Thymus (tissue), 11 donors: Measurements from ENCODE around the gene TSEN2. TPM values are rescaled to one million over a fixed set of nuclear protein-coding genes. Genes with fewer than 3 reads are reported as not detected.
"Not testable (repeated sequence)": the region's sequence is repeated elsewhere in the genome, so short reads cannot be mapped to it uniquely, and the experiment has no call there.

Experiments
- DNase-seq, 9 donors: peaks; one replicate each; pipeline ENCODE4 v3.0.0-alpha.2; 2013; ENCODE audit warnings: low spot score in 9 of 9, low read depth in 6 of 9, missing footprints in 1 of 9
- H3K27ac ChIP-seq, 2 donors: one replicate each; pipeline ENCODE4 v1.5.1; 2013; ENCODE audit warnings: control low read depth in 1 of 2, low read depth in 1 of 2, low read length in 1 of 2, mild to moderate bottlenecking in 1 of 2, moderate library complexity in 1 of 2
- H3K27me3 ChIP-seq, 2 donors: one replicate each; pipeline ENCODE4 v1.5.1; 2013; ENCODE audit warnings: low read length in 1 of 2; ENCODE audit not compliant: control insufficient read depth in 2 of 2, insufficient read depth in 1 of 2
- H3K36me3 ChIP-seq, 2 donors: one replicate each; pipeline ENCODE4 v1.5.1; 2013; ENCODE audit warnings: low read length in 1 of 2, mild to moderate bottlenecking in 1 of 2, moderate library complexity in 1 of 2; ENCODE audit not compliant: control insufficient read depth in 2 of 2, insufficient read depth in 2 of 2
- H3K4me1 ChIP-seq, 2 donors: one replicate each; pipeline ENCODE4 v1.5.1; 2013; ENCODE audit warnings: low read length in 2 of 2; ENCODE audit not compliant: control insufficient read depth in 2 of 2, insufficient read depth in 2 of 2
- H3K4me3 ChIP-seq, 2 donors: one replicate each; pipeline ENCODE4 v1.5.1; 2013; ENCODE audit warnings: low read length in 2 of 2, control low read depth in 1 of 2, mild to moderate bottlenecking in 1 of 2
- H3K9me3 ChIP-seq, 2 donors: one replicate each; pipeline ENCODE4 v1.5.1; 2013; ENCODE audit warnings: low read length in 1 of 2, mild to moderate bottlenecking in 1 of 2; ENCODE audit not compliant: control insufficient read depth in 2 of 2, insufficient read depth in 1 of 2
- WGBS: extraction: QIAGEN DNeasy Blood & Tissue Kit; methylation state at CpG from one replicate; pipeline ENCODE4 v1.1.7; 2013; 5-methylcytosine and 5-hydroxymethylcytosine counted together
- polyA plus RNA-seq: library from polyadenylated mRNA; stranded (reverse); fragments of 200-250 nt; gene quantifications from one replicate; pipeline ENCODE4 v1.2.3, GENCODE V29; 2013
- total RNA-seq: library from RNA; stranded (reverse); fragments of 120-200 nt; gene quantifications from one replicate; pipeline ENCODE4 v1.2.4, GENCODE V29; 2013
- donor health status: healthy.

The TSEN2 gene
- total and polyA plus RNA-seq, 2 donors, result 14.8 to 18.6 TPM

DNA sequence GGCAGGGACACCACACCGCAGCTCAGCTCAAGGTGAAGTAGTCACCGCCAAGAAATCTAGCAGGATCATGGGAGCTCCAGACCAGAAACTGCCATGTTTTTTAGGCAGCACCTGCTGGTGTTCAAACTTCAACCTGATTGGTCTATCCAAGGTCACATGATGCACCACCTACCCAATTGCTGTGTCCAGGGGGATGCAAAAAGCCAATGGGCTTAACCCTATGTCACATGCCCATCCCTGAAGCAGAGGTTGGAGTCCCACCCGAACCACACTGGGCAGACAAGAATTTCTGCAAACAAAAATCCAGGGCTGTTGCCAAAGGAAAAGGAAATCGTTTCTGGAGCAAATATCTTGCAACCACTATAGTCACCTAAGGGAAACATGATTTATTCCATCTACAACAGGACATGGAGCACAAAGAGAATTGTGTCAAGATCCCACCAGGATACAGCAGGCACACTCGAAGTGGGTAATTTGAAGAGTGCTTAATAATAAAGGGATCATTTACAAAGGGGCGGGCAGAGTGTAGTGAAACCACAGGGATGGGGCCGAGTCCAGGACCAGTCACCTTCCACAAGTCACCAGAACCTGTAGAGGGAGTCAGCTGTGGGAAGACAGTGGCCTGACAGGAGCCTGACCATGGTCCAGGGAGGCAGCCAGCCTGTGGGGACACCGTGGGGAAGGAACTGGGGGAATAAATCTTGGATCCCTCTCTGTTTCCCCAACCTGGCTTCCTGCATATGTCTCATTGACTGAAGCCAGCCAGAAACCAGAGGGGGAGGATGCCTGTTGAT, 34.2 kb upstream of the TSEN2 start:
- H3K27me3 ChIP-seq, result no peaks in the 10 kb centered on the region
- no peak for DNase-seq
- 91% methylated on average over 8 of the region's 8 CpGs for WGBS
- H3K4me3 ChIP-seq, result no peak overlapping the region
- no peak overlapping the region for H3K27ac ChIP-seq
- no peaks in the 10 kb centered on the region for H3K4me1 ChIP-seq
- H3K9me3 ChIP-seq, result no peaks in the 10 kb centered on the region
- H3K36me3 ChIP-seq, result no peaks in the 10 kb centered on the region

DNA sequence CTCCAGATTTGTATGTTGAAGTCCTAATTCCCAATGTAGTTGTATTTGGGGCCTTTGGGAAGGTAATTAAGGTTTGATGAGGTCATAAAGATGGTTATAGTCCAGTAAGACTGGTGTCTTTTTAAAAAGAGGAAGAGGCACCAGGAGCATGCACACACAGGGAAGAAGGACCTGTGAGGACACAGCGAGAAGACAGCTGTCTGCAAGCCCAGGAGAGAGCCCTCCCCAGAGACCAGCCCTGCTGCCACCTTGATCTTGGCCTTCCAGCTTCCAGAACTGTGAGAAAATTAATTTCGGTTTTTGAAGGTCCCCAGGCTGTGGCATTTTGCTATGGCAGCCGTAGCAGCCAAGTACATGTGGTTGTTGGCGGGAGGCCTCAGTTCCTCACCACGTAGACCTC, 32.8 kb upstream of the TSEN2 start:
- Histone ChIP-seq H3K4me1 (no peaks in the 10 kb centered on the region), H3K4me3 (no peak overlapping the region), H3K36me3 (no peaks in the 10 kb centered on the region), H3K27ac (no peak overlapping the region), H3K27me3 (no peaks in the 10 kb centered on the region), H3K9me3 (no peaks in the 10 kb centered on the region)
- WGBS, result 95% methylated on average over 5 of the region's 5 CpGs
- no peak for DNase-seq

DNA sequence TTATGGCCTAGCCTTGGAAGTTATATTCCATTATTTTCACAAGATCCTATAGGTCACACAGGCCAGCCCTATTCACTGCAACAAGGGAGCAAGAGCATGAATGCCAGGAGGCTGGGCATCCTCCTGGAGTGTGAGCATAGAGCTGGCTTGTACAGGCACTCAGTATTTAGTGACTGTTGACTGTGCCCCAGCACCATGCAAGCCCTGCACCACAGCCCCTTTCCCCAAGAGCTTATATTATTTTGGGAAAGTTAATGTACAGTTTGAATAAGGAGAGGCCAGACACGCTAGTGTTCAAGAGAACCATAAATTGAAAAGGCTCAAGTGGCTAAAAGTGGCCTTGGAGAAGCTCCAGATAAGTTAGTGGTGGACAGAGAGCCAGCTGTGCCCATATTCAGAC, 32.3 kb upstream of the TSEN2 start:
- DNase-seq, result no peak
- no peaks in the 10 kb centered on the region for H3K9me3 ChIP-seq
- no peaks in the 10 kb centered on the region for H3K4me1 ChIP-seq
- H3K27ac ChIP-seq, result no peak overlapping the region
- no peak overlapping the region for H3K4me3 ChIP-seq
- H3K36me3 ChIP-seq, result no peaks in the 10 kb centered on the region
- no peaks in the 10 kb centered on the region for H3K27me3 ChIP-seq
- 95% methylated on average over 1 of the region's 1 CpG for WGBS

DNA sequence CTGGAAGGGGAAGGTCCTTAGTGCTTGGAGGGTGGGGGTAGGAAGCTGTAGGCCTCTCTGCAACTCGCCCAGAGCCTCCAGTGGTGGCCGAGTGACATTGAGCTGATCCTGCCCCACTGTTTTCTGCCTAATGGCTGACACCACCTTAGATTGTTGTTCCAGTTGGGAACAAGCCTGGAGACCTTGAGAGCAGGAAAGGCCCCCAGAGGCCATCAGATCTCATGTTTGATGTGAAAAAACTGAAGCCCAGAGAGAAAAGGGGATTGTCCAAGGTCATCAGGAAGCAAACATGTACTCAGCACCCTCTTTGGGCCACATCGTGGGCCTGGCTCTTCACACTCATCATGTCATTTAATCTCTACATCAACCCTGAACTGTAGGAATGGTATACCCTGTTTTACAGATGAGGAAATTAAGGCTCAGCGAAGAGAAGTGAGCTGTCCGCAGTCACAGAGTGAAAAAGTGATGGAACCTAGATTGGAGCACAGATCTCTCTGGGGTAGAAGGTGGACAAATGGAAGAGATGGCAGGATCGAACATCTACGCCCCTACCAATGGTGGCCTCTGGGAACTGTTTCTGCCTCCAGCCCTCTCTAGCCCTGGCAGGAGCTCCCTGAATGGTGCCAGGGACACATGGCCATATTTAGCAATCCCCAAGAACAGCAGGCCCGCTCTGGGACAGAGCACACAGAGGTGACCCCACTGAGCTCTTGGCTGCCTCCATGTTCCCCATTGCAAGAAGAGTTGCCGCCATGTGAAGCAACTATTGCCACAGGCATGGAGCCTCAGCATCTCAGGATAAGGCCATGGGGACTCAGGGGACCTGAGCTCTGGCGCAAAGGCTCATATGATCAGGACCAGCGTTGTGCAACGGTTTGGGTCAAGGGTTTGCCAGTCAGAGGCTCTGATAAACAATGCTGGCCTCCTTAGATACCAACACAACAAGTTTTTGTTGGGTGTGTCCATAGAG, 31.6 kb upstream of the TSEN2 start:
- DNase-seq, result no peak
- no peaks in the 10 kb centered on the region for H3K9me3 ChIP-seq
- 97% methylated on average over 12 of the region's 12 CpGs for WGBS

DNA sequence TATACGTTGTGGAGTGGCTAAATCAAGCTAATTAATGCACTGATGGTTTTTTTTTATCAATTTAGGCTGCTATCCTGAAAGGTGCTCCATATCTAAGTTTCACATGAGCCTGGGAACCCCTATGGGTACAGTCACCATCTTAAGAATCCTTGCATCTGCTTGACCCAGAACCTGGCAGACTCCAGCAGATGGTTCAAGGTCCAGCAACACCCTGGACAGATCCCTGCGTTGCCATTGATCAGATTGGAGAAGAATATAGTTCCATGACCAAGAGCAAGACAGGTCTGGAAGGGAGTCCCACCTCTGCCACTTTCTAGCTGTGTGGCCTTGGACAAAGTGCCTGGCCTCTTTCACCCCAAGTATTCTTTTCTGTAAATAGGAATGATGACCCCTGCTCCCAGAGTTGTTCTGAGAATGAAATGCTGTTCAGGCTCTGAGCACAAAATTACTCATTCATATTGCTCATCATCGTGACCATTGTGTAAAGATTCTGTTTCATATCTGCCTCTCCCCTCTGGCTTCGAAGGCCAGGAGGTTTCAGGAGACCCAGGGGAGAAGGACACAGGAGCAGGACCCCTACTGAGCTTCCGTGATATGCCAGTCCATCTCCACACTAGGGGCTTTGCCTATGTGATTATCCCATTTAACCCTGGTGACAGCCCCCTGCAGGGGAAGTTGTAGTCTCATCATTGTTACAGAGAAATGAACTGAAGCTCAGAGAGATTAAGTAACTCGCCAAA, 30.0 kb upstream of the TSEN2 start:
- no peak for DNase-seq

More for the DNA sequence above, 31.6 kb upstream of the TSEN2 start:
- Histone ChIP-seq H3K27ac (no peak overlapping the region), H3K36me3 (no peaks in the 10 kb centered on the region), H3K4me3 (no peak overlapping the region), H3K4me1 (no peaks in the 10 kb centered on the region), H3K27me3 (no peaks in the 10 kb centered on the region)

DNA sequence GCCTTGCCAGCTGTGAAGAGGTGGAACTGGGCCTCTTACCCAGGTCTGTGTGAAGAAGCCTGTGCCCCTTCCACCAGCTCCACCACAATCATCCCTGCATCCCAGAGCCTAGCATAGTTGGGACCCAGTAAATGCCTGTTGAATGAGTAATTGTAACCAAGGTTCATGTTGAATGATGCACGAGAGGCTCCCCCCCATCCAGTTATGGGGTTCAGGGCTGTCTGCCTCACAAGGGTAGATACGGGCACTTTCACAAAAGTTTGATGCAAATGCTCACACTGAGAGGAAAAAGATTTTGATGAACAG, 29.5 kb upstream of the TSEN2 start:
- WGBS, result 95% methylated on average over 2 of the region's 2 CpGs
- no peaks in the 10 kb centered on the region for H3K36me3 ChIP-seq

More for the DNA sequence above, 30.0 kb upstream of the TSEN2 start:
- Histone ChIP-seq H3K4me3 (no peak overlapping the region), H3K9me3 (no peaks in the 10 kb centered on the region), H3K36me3 (no peaks in the 10 kb centered on the region), H3K27me3 (no peaks in the 10 kb centered on the region), H3K4me1 (no peaks in the 10 kb centered on the region), H3K27ac (no peak overlapping the region)
- 94% methylated on average over 6 of the region's 6 CpGs for WGBS

DNA sequence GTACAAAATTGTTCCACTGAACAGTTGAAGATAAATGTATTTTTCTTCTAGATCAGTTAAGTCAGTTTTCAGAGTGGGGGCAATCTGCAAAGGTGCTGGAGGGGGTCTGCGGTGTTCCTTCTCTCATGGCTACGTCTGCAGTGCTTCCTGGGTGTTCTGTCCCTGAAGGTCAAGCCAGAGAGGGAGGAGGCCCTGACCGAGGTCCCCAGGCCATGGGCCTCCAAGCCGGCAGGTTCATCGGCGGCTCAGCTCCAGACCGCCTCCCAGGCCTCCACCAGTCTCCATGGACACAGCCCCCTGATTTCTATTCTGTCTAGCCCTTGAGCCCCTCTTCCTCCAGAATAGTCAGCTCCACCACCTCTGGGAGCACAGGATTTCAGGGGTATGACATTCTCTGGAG, 28.5 kb upstream of the TSEN2 start:
- no peaks in the 10 kb centered on the region for H3K4me1 ChIP-seq
- H3K36me3 ChIP-seq, result no peaks in the 10 kb centered on the region
- no peaks in the 10 kb centered on the region for H3K9me3 ChIP-seq
- no peak overlapping the region for H3K4me3 ChIP-seq
- no peaks in the 10 kb centered on the region for H3K27me3 ChIP-seq
- 96% methylated on average over 7 of the region's 7 CpGs for WGBS
- DNase-seq, result no peak
- H3K27ac ChIP-seq, result no peak overlapping the region

More for the DNA sequence above, 29.5 kb upstream of the TSEN2 start:
- H3K4me3 ChIP-seq, result no peak overlapping the region
- DNase-seq, result no peak
- no peaks in the 10 kb centered on the region for H3K27me3 ChIP-seq
- no peak overlapping the region for H3K27ac ChIP-seq
- no peaks in the 10 kb centered on the region for H3K4me1 ChIP-seq
- no peaks in the 10 kb centered on the region for H3K9me3 ChIP-seq

DNA sequence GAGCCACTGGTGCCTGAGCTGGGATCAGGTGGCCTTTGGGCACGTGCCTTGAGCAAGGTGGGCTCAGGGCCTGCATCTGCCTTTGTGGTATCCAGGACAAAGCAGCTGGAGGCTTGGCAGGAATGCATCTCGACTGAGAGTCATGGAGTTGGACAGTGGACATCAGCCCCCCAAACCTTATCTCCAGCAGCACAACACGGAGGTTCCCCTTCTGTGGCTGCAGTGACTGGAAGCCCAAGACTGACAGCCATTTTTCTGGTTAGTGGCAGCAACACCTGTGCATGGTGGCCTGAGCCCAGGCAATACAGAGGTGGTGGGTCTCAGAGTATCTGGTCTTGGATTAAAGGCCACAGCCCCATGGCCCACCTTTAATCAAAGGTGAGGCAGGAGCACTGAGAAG, 27.8 kb upstream of the TSEN2 start:
- H3K27me3 ChIP-seq, result no peaks in the 10 kb centered on the region
- WGBS, result 60% methylated on average over 3 of the region's 3 CpGs
- DNase-seq, result no peak
- H3K36me3 ChIP-seq, result no peaks in the 10 kb centered on the region
- no peak overlapping the region for H3K4me3 ChIP-seq
- no peaks in the 10 kb centered on the region for H3K4me1 ChIP-seq
- no peak overlapping the region for H3K27ac ChIP-seq
- H3K9me3 ChIP-seq, result no peaks in the 10 kb centered on the region

DNA sequence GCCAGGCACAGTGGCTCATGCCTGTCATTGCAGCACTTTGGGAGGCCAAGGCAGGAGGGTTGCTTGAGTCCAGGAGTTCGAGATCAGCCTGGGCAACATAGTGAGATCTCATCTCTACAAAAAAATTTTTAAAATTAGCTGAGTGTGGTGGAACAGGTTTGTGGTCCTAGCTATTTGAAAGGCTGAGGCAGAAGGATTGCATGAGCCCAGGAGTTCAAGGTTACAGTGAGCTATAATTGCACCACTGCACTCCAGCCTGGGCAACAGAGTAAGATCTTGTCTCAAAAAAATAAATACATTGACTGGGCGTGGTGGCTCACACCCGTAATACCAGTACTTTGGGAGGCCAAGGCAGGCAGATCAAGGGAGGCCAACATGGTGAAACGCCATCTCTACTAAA, 26.9 kb upstream of the TSEN2 start:
- H3K27me3 ChIP-seq, H3K9me3 ChIP-seq, H3K4me1 ChIP-seq, DNase-seq, H3K4me3 ChIP-seq, H3K27ac ChIP-seq, H3K36me3 ChIP-seq: not testable (repeated sequence)
- WGBS, result 84% methylated on average over 4 of the region's 4 CpGs
